Measurements from ENCODE around the gene IL5.

DNA sequence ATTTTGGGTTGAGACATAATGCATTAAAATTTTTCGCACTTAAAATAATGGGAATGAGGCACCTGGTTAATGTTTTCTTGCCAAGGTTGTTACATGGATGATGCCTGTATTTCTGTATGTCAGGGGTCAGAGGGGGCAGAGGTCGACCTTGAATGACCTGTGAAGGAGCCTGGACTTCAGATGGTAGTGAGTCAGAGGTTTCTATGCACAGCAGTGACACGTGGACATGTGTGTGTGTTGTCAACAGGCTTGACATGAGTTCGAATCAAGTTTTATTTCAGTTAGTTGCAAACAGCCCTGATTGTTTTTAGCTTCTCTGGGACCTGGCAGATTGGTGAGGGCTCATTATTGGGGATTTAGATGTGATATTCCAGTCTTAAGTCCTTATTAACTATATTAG lies 3.6 kb downstream of the IL5 start:
- TF ChIP-seq YY1 (IDR thresholded peaks at IDR 0.05; ENCODE audit: insufficient read depth, insufficient read length), result no peak
- TF ChIP-seq ZNF274 (IDR thresholded peaks at IDR 0.05; ENCODE audit: low read depth, low read length), result no peak

Data from NT2/D1 (cell line).